ENCODE data around the gene NOP14. TPM values are rescaled to one million over a fixed set of nuclear protein-coding genes. Genes with fewer than 3 reads are reported as not detected.
"Not testable (repeated sequence)": the region's sequence is repeated elsewhere in the genome, so short reads cannot be mapped to it uniquely, and the experiment has no call there.

The NOP14 gene
- 10 to 100 TPM in 11 of 12 donors, not detected in 1; 17.2 to 32.7 (median 24.6) TPM for polyA plus RNA-seq (ENCODE audit: insufficient read length in 12 of 12)
- long read RNA-seq, donor 1, partial matches to known transcripts: 6 of 6 reads
- long read RNA-seq, donor 1, other reads (novel, unspliced or antisense): 0 of 6 reads
- long read RNA-seq, donor 2, partial matches to known transcripts: 11 of 12 reads
- long read RNA-seq, donor 2, other reads (novel, unspliced or antisense): 0 of 12 reads
- long read RNA-seq, donor 3: 0 reads
- long read RNA-seq, donor 4: 0 reads
- long read RNA-seq, donor 5, partial matches to known transcripts: 0 of 1 reads
- long read RNA-seq, donor 5, other reads (novel, unspliced or antisense): 0 of 1 reads
- long read RNA-seq, donor 6: 0 reads
- long read RNA-seq, donor 7: 0 reads
- long read RNA-seq, donor 8, partial matches to known transcripts: 0 of 3 reads
- long read RNA-seq, donor 8, other reads (novel, unspliced or antisense): 0 of 3 reads
- long read RNA-seq, donor 9, partial matches to known transcripts: 0 of 1 reads
- long read RNA-seq, donor 9, other reads (novel, unspliced or antisense): 0 of 1 reads
- long read RNA-seq, donor 10, partial matches to known transcripts: 0 of 1 reads
- long read RNA-seq, donor 10, other reads (novel, unspliced or antisense): 0 of 1 reads
- long read RNA-seq, donor 11: 0 reads

DNA sequence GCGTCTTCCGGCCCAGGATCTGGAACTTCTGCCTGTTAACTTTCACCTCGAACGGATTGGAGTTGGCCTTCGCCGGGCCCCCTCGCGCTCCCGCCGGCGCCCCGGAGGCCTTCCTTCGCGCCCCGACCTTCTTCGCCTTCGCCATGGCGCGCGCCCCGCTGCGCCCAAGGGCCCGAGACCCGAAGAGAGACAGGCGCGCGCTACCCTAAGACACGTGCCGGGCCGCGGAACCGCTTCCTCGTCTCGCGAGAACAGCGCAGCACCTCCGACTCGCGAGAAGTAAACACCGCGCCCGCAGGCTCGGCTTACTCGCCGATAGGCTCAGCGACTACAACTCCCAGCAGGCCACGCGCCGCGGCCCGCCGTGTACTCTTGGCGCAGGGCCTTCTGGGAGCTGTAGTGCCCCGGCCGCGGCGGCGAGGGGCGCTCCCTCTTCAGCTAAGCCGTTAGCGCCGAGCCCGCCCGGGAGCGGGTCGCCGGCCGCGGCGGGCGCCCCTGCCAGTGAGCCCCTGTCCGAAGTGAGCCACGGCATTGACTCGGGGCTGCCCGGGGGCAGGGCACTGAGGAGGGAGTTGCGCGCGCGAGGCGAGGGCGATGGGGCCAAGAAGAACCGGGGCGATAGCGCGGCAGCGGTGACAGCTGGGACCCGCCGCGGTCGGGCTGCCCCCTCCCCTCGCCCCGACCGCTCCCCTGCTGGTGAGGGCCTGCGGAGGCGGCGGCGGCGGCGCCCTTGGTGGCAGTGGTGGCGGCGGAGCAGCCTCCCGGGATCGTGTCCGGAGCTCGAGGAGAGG, at the start of gene NOP14, which contains the start of gene GRK4:
Gene NOP14, minus strand, starts transcription at position 232 of the 791 bp plus-strand sequence. Its CDS starts 87 bp downstream, at position 145.
Gene GRK4, plus strand, starts transcription at position 397 of the 791 bp plus-strand sequence. CDS start 500 bp downstream, outside the sequence.
- DNase-seq: peak; percentile 98

DNA sequence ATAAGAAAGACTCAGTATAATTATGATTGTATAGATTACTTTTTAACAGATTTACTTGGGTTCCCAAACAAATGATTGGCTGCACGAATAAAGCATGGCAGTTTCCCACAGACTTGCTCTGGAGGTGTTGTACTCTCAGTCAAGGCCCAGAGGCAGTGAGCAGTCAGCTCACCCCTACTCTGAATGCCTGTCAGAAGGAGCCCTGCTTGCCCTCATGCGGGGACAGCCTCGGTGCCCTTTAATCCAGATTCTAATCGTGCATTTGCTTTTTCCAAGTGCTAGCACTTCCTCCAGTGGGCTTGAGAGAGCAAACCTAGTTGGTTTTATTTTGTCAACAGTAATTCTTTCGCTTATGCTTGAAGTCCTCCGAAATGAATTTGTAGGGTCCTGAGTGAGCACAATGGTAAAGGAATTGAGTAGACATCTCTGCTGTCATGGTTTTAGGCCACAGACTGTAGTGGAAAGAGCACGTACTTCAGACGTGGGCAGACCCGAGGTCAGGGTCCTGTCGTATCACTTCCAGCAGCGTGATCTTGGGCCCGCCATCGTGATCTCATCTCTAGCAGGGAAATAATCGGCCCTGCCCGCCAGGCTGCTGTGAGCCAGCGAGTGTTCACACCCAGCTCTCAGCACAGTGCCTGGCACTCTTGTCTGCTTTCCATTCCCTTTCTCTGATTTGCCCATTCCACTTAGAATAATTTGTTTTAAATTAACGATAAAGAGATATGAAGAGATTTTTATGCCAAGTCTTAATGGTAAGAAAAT, 48.4 kb upstream of the NOP14 start:
- DNase-seq: no peak

DNA sequence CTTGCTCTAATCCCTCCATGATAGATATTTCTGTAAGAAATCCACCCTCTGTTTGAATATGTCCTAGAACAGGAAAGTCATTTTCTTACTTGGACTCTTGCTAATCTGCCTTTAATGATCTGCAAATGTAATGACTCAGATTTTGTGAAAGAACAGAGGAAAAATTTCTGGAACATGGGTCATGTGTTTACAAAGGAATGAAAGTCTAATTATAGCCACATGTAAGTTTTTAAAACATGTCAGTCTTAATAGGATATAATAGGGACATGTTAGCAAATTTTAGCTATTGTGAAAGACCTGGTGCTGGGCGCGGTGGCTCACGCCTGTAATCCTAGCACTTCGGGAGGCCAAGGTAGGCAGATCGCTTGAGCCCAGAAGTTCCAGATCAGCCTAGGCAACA, 47.8 kb upstream of the NOP14 start:
- no peak for DNase-seq

DNA sequence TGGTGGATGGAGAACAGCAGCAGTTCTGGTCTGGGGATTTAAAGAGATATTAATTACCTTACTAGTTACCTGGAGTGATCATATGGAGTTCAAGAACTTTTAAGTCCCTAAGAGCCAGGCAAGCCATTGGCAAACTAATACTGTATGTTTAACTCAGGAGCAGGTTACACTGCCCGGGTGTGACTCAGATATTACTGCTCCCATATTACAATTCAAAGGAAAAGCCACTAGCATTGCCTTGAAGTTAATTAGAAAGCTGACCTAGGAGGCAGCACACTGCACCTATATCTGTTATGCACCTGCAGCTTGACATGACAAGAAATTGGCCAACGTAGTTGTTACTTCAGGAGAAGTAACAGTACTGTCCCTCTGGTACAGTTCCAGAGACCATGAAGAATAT, 47.4 kb upstream of the NOP14 start:
- DNase-seq: no peak

DNA sequence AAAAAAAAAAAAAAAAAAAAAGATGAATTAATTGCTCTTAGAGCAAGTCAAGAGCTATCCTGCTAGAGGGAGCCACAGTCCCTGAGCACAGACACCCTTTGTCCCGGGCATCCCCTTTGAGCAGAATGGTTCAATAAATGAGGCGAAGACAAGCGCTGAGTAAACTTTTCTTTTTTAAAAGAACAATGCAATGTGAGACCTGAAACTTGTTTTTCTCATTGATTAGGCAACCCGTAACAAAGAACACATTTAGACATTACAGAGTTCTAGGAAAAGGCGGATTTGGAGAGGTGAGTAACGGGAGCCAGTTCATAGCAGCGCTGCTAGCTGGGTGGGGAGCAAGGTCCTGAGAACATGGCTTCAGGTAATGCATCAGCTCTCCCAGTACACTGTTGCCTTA, 46.2 kb upstream of the NOP14 start:
- DNase-seq: no peak

DNA sequence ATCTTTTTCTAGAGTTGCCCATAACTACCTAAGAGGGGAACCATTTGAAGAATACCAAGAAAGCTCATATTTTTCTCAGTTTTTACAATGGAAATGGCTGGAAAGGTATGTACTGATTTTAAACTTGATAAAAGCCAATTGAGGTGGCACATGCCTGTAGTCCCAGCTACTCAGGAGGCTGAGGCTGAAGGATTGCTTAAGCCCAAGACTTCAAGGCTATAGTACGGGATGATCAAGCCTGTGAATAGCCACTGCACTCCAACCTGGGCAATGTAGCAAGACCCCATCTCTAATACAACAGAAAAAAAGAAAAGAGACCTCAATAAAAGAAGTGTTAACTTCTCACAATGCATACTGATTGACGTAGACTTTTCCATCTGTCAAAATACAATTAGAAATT, 44.5 kb upstream of the NOP14 start:
- DNase-seq: no peak

DNA sequence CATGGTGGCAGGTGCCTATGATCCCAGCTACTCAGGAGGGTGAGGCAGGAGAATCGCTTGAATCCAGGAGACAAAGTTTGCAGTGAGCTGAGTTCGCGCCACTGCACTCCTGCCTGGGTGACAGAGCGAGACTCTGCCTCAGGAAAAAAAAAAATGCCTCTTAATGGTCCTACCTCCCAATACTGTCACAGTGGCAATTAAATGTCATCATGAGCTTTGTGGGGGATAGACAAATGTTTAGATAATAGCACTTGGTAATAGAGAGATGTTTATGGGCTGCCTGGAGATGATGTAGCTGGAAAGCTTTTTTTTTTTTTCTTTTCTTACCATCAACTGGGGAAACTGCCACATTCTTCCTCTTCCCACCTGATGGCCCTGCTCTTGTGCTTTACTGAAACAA, 33.2 kb upstream of the NOP14 start:
- DNase-seq: no peak

DNA sequence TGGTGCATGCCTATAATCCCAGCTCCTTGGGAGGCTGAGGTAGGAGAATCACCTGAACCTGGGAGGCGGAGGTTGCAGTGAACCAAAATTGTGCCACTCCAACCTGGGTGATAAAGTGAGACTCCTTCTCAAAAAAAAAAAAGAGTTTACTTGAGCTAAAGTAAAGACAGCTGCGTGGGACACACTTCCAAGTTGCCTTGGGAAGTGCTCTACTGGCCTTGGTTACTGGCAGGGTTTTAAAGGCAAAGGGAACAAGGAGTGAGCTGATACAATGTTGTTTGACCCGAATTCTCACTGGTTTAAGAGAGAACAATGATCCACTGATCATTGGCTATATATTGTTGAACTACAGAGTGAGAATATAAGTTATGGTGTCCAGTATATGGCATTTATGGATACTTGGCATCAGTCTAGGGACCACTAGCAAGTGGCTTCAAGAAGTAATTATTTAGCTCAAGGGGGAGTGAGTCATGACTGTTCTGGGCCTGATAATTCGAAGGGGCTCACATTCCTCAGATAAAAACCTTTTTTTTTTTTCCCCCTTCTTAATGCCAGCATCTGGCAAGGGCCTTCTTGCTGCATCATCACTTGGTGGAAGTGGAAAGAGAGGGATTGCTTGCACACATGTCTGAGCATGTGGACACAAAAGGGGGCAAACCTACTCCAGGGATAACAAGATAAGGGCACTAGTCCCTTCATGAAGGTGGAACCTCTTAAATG, 32.5 kb upstream of the NOP14 start:
- DNase-seq: no peak

DNA sequence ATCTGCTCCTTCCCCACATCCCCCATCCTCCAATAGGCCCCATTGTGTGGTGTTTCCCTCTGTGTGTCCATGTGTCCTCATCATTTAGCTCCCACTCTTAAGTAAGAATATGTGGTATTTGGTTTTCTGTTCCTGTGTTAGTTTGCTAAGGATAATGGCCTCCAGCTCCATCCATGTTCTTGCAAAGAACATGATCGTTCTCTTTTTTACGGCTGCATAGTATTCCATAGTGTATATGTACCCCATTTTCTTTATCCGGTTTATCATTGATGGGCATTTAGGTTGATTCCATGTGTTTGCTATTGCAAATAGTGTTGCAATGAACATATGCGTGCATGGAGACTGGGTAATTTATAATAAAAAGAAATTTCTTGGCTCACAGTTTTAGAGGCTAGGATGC, 31.7 kb upstream of the NOP14 start:
- no peak for DNase-seq

DNA sequence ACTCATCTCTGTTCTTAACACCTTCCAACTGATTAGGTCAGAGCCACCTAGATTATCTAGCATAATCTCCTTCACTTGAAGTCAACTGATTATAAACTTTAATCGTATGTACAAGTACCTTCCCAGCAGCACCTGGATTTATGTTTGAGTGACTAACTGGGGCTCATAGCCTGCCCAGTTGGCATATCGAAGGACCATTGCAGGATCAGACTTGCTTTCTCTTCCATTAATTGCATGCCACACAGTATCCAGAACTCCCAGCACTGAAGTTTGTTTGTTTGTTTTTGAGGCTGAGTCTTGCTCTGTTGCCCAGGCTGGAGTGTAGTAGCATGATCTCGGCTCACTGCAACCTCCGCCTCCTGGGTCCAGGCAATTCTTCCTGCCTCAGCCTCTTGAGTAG, 28.0 kb upstream of the NOP14 start:
- no peak for DNase-seq

DNA sequence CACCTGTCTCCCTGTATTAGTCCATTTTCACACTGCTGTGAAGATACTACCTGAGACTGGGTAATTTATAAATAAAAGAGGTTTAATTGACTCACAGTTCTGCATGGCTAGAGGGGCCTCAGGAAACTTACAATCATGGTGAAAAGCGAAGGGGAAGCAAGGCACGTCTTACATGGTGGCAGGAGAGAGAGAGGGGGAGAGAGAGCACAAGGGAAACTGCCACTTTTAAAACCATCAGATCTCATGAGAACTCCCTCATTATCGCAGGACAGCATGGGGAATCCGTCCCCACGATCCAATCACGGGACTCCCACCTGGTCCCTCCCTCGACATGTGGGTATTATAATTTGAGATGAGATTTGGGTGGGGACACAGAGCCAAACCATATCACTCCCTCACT, 20.5 kb upstream of the NOP14 start:
- not testable (repeated sequence) for DNase-seq

DNA sequence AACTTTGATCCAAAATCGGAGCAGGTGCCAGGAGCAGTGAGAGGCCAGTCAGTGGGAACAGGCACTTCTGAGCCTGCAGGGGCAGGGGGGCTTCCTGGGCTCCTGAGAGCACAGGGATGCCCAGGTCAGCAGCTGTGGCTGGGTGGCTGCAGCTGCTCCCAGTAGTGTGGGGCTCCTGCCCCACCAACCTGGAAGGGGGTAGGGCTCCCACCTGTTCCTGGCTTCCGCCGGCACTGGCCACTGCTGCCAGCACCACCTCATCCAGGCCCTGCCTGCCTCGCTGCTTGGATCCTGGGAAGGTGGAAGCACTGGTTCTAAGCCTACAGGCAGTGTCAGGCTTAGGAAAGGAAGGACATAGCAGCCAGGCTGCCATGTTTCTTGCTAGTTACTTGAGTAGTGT, 18.8 kb upstream of the NOP14 start:
- no peak for DNase-seq

DNA sequence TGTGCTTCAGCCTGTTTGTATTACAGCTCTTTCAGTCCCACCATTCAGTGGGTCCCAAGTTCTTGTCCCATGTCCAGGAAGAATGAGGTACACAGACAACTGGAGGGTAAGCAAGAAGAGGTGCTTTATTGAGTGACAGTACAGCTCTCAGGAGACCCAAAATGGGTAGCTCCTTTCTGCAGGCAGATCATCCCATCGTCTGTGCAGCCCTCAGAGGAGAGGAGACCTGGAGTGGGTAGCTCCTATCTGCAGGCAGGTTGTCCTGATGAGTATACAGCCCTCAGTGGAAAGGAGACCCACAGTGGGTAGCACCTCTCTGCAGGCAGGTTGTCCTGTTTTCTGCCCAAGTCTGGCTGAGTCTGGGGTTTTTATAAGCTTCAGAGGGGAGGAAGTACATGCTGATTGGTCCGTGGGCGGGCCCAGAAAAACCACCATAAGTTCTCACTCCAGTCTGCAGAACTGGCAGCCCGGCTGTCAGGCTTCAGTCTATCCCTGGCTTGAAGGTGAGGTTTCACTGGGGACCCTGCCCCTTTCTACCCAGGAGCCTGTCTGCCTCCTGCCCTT, 18.1 kb upstream of the NOP14 start:
- DNase-seq: no peak

DNA sequence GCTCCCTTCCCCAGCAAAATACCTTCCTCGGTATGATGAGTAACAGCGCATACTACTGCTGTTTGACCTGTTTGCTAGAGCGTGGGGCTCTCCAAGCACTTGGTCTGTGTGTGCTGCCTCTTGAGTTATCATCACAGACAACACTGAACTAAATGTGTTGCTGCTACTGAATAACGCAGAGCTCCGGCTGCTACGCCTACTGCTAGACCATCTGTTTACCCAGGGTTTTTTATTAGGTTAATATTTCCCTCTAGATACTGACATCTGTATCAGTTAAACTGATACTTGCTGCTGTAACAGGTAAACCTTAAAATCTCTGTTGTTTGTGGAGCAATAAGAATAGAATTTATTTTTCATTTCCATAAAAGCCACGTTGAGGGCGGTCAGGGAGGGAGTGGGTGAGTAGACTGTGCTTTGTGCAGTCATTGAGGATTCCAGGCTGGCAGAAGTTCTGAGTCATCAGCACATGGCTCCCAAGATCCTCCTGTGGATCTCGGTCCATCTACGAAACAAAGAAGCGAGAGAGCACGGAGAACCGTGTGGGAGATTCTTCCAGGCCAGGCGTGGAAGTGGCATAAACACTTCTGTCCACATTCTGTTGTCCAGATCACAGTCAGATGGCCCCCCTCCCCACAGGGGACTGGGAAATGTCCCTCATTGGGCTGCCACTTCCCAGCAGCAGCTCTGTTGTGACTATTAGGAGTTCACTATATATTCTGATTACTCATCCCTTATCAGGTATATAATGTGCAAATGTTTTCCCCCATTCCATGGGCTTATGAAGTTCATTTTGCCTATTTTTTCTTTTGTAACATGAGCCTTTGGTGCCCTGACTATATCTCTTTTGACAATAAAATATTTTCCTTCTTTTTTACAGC, 14.2 kb upstream of the NOP14 start:
- DNase-seq: no peak

DNA sequence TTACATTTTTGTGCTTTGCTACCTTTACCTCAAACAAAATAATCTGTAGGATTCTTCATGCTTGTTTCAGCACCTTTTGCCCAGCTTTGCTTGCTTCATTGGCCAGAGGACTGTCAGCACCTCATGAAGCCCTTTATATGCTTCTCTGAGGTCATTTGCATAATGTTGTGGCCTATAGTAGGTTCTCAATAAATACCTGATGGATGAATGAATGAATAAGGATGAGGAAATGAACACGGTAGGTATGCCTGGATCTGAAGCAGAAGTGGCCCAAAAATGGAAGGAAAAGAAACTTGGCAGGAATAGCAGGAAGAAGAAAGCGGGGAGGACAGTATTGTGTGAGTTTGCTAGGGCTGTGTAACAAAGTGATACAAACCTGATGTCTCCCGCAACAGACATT, 8.1 kb upstream of the NOP14 start:
- DNase-seq: no peak

DNA sequence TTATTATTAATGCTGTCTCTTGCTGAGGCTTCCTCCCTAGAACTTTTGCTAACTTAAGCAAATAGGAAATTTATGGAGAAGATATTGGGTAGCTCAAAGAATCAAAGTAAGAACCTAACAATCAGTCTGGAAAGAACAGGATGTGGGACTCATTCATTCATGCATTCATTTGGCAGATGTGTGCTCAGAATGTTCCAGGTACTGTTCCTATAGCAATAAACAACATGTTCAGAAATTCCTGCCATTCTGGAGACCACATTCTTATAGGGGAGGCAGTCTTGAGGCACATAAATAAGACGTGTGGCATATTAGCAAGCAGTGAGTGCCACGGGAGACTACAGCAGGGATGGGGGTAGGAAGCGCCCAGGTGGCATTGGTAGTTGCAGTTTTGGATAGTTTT, 5.2 kb upstream of the NOP14 start:
- no peak for DNase-seq

DNA sequence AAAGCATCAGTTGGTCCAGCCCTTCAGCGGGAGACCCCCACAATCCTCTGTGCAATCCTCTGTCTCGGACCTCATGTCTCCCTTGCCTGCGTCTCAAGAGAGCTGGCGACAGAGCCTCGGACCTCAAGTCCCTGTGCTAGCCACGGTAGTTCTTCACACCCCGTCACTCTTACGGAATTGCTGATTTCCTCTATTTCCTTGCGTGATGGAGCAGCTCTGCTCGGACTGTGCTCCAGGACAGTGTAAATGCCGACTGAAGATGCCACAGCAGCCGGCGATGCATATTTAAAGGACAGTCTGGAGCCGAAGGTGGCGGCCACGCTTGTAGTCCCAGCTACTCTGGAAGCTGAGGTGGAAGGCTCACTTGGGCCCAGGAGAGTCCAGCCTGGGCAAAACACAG, 2.1 kb upstream of the NOP14 start:
- no peak for DNase-seq

DNA sequence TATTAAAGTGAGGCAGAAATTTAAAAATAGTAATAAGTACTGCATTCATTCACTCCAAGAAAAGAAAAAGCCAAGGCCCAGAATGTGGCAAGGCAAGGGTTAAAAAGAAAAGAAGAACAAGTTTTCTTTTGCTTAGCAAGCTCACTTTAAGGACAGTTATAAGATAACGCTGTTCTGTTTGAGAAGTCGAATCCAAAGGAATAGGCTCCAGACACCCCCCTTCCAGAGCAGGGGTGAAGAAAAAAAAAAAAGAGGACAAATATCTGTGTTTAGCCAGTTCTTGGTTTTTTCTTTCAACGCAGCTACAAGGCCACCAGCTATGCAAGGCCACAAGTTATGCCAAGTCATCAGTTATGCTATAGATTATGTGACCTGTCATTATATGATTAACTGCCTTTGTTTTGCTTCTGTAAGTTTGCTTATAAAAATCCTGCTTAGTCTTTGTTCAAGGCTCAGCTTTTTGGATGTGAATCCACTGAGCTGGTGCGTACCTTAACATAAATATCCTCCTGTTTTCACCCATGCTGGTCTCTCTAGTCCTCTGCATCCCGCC, 1.6 kb upstream of the NOP14 start:
- no peak for DNase-seq

DNA sequence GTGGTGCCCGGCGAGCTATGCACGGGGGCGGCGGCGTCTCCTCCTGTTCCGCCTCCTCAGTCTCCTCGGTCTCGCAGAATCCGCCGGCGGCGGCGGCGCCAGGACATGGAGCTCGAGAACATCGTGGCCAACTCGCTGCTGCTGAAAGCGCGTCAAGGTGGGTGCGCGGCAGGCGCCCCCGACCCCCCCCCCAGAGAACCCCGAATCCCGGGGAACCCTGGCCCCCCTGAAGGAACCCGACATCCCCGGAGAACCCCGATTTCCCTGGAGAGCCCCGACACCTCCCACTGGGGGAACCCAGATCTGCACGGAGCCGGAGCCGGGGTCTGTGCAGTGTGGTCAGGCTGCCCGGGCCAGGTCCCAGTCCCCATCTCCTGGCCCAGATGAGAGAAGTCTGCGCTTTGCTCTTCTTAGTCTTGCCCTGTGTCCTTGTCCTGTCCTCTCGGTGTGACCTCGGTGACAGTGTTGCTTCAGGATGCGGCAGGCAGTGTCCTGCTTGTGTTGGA, 813 bp upstream of the NOP14 start:
- DNase-seq: peak; percentile 40

Measured in muscle of arm (tissue), 14 donors.